ENCODE data around the gene KCNK16.
"Not testable (repeated sequence)": the region's sequence is repeated elsewhere in the genome, so short reads cannot be mapped to it uniquely, and the experiment has no call there.

KCNK16 gene

DNA sequence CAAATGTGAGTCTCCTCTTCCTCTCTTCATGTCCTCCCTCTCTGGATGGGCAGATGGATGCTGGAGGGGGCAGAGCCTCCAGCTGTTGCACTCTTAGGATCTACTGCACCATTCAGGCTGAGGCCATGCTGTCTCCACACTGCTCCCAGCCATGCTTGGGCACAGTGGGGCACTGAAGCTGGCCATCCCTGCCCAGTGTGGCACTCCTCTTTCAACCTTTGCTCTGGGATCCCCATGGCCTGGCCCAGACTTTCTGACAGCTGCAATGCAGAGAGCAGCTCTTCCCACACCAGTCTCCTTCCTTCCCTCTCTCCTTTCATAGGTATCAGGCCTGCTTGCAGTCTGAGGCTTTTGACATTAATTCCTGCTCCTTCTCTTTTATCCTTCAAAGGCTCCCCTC is 17.6 kb downstream of the KCNK16 start:
- DNase-seq, result no peak

DNA sequence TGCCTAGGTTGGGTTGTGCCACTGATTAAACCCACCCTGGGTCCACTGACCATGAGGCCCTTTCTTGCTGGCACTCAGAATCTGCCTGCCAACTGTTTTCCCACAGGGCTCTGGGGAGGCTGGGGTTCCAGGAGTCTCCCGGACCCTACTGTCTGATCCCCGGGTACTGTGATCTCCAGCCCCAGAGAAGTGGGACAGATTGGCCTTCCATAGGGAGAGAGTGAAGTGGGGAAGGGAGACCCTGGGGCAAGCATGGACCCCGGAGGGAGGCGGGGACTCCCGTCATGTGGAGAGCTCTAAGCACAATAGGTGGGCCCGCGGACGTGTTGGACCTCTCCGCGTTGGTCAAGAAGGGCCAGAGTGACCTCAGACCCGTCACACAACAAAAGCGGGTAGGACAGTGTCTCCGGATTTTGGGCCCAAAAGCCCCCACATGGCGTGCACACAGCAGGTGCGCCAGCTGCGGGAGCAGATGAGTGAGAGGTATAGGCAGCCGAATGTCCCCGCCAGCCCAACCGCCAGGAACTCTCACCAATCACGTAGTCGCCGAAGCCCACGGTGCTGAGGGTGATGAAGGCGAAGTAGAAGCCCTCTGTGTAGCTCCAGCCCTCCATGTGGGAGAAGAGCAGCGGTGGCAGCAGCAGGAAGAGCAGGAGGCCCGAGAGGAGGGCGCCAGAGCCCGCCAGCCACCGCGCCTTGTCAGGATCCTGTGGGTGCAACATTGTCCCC is 18.9 kb downstream of the KCNK16 start:
- DNase-seq, result no peak

- peak; percentile 85 for DNase-seq
Observed at GRCh38 chr6:39302669-39303424, 19.7 kb downstream of the KCNK16 start.

GRCh38 chr6:39302011-39302410 is 20.5 kb downstream of the KCNK16 start:
- no peak for DNase-seq

DNA sequence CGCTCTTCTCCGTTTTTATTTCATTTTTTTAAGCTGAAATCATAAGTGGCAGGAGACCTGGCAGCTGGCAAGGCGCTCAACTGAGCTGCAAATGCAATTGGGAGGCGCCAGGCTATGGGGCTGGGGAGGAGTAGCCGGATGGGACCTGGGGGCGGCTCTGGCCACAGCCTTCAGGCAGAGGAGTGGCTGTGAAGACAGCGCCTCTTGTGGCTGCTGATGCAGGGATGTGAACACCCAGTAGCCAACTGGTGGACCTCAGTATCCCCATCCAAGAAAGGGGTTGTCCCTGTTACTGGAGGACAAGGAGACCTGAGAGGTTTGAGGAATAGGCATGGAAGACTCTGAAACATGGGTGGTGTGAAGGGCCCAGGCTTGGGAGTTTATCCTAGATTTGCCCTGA is 20.9 kb downstream of the KCNK16 start:
- no peak for DNase-seq

DNA sequence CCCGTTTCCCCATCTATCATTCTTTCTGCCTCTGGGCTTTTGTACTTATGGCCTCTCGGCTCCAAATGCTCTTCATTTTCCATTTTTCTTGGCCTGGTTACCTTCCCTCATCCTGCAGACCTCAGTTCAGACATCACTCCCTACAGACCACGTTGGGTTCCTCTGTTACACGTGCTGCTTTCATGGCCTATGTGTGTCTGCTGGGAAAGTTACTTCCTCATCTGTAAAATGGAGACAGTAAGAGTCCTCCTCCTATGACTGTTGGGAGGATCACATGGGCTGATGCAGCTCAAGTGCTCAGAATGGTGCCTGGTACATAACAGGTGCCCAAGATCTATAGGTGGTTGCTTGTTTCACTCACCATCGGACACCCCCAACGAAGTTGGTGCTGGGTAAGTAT is 21.8 kb downstream of the KCNK16 start:
- no peak for DNase-seq

GRCh38 chr6:39298061-39298460 is 24.4 kb downstream of the KCNK16 start:
- DNase-seq, result no peak

DNA sequence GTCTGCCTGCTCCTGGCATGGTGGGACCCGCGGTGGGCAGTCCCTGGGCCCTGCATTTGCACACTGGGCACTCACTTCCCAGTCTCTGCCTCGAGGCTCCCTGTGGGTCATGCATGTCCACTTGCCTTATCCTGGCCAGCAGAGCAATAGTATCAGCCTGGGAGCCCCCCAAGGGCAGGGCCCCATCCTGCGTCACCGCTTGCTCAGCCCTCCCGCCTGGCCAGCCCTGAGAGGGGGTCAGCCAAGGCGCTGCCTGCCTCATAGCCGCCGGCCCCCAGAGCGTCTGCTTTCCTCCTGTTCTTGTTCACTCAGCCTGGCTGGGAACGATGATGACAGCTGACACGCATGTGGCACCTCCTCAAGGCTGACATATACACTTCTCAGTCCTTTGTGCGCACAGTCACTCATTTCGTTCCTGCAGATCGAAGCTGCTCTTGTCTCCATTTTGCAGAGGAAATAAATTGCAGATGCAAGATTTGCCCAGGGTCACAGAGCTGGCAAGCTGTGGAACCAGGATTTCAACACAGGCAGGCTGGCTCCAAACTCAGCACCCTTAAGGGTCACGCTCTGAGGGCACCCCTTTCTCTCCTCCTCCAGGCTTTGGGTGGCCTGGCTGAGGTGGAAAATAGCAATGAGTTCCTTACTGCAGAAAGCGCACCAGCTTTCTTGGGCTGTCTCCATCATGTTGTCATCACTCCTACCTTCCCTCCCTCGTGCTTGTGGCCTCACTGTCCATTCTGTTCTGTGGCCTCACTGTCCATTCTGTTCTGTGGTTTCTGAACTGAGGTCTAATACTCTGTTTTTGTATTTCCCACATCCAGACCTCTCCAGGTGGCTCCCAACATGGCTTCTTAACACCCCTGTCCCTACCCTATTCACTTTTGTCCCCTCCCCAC is 25.5 kb downstream of the KCNK16 start:
- no peak for DNase-seq

GRCh38 chr6:39295611-39296011 is 26.9 kb downstream of the KCNK16 start:
- DNase-seq, result no peak

GRCh38 chr6:39294899-39295298 is 27.6 kb downstream of the KCNK16 start:
- DNase-seq, result no peak

- DNase-seq, result no peak
Observed at GRCh38 chr6:39294133-39294532, 28.4 kb downstream of the KCNK16 start.

- no peak for DNase-seq
Observed at GRCh38 chr6:39292637-39293036, 29.9 kb downstream of the KCNK16 start.

DNA sequence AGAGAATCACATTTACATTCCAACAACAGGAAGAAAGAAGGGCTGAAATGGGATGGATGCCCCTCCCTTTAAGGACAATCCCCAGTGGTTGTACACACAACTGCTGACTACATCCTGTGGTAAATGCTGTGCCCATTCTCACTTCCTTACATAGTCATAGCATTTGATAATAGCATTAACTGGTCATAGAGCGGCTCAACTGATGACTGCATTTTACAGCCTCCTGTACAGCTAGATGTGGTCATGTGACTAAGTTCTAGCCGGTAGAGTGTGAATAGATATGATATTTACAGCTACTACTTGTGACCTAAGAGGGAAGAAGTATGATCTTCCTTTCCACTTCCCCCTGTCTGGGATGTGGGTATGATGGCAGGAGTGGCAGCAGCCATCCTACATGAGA is 33.0 kb downstream of the KCNK16 start:
- DNase-seq, result no peak

- DNase-seq, result no peak
Observed at GRCh38 chr6:39287601-39288000, 34.9 kb downstream of the KCNK16 start.

- DNase-seq, result not testable (repeated sequence)
Observed at GRCh38 chr6:39286596-39286995, 35.9 kb downstream of the KCNK16 start.

DNA sequence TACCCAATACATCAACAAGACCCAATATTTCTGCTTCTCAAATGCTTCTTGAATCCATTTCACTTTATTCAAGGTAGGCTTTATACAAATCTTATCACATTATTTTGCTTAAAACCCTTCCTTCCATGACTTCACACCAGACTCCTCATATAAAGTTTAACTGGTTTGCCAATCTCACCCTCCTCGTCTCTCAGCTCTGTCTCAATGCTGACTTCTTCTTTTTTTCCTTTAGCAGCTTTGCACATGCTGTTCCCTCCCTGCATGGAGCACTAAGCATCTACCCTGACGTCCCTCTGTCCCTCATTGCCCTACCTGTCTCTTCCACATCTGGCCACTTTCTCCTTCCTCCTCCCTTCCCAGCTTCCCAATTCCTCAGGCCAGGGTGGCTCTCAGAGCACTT is 39.7 kb downstream of the KCNK16 start:
- no peak for DNase-seq

GRCh38 chr6:39281312-39281980 is 41.1 kb downstream of the KCNK16 start:
- DNase-seq, result no peak

- DNase-seq, result no peak
Observed at GRCh38 chr6:39280247-39280731, 42.2 kb downstream of the KCNK16 start.

- no peak for DNase-seq
Observed at GRCh38 chr6:39279539-39279938, 43.0 kb downstream of the KCNK16 start.

GRCh38 chr6:39276379-39276995 is 46.0 kb downstream of the KCNK16 start:
- no peak for DNase-seq

GRCh38 chr6:39274903-39275302 is 47.6 kb downstream of the KCNK16 start:
- DNase-seq, result no peak

DNA sequence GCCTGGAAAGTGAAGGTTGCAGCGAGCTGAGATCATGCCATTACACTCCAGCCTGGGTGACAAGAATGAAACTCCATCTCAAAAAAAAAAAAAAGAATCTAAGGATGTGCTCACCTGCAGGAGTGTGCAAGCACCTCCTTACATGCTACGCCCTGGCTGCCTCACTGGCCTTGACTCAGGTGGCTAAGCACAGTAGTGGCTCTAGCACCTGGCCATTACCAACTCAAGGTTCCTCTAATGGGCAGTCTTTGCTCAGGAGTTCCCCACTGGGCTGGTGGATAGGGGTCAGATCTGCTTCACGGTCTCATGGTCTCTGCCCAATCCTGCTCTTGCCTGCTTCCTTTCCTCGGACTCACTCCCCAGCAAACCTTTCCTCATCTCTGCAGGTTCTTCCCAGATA is 48.0 kb downstream of the KCNK16 start:
- DNase-seq, result no peak

Measured in activated T-cell treated with anti-CD3 and anti-CD28 coated beads, Interleukin-2, amount 50 U/mL, for 1 hour (primary cell).